ENCODE results near the gene ENOX1. TPM values are rescaled to one million over a fixed set of nuclear protein-coding genes. Genes with fewer than 3 reads are reported as not detected.
A peak's percentile ranks its signal among the peaks of the same experiment; 100 is the strongest.

Gene ENOX1
- total RNA-seq, 1 donor = 7.4 TPM

- no peak for TF ChIP-seq CTCF (IDR thresholded peaks at IDR 0.05; ENCODE audit: insufficient read depth, low read length)
- no peak for DNase-seq (ENCODE audit: low read depth)
- H3K4me3 ChIP-seq (ENCODE audit: low read depth, low read length) = no peak overlapping the region
Observed at GRCh38 chr13:43755844-43756243, 30.9 kb downstream of the ENOX1 start.

GRCh38 chr13:43751624-43752023, 35.1 kb downstream of the ENOX1 start:
- DNase-seq (ENCODE audit: low read depth) = peak; percentile 31
- H3K4me3 ChIP-seq (ENCODE audit: low read depth, low read length) = no peak overlapping the region
- TF ChIP-seq CTCF (IDR thresholded peaks at IDR 0.05; ENCODE audit: insufficient read depth, low read length) = no peak

- DNase-seq (ENCODE audit: low read depth) = no peak
- TF ChIP-seq CTCF (IDR thresholded peaks at IDR 0.05; ENCODE audit: insufficient read depth, low read length) = no peak
- no peak overlapping the region for H3K4me3 ChIP-seq (ENCODE audit: low read depth, low read length)
Observed at GRCh38 chr13:43749503-43749902, 37.3 kb downstream of the ENOX1 start.

GRCh38 chr13:43744261-43745031, 42.3 kb downstream of the ENOX1 start:
- TF ChIP-seq CTCF (IDR thresholded peaks at IDR 0.05; ENCODE audit: insufficient read depth, low read length) = no peak
- H3K4me3 ChIP-seq (ENCODE audit: low read depth, low read length) = no peak overlapping the region
- DNase-seq (ENCODE audit: low read depth) = no peak

- H3K4me3 ChIP-seq (ENCODE audit: low read depth, low read length) = no peak overlapping the region
- DNase-seq (ENCODE audit: low read depth) = no peak
- no peak for TF ChIP-seq CTCF (IDR thresholded peaks at IDR 0.05; ENCODE audit: insufficient read depth, low read length)
Observed at GRCh38 chr13:43742911-43743310, 43.9 kb downstream of the ENOX1 start.

DNA sequence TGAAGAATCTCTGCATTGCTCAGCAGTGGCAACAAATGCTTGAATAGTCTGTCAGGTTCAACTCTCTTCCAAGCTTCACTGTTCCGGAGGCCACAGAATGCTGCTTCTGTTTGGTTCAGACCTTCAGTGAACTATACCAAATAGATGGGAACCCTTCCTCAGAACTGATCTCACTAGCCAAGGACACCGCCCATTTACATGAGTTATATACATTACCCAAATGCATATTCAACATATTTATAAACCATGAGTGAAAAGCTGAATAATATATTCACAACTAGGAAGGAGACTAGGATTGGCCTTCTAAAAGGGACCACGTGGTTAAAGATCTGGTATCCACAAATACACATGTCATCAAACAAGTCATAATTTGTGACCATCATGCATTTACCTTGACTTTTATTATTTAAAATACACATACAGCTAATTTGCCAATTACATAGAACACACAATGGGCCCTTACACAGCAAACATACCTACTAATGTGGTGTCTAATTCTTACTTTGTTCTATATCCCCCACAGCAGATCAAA, 49.3 kb downstream of the ENOX1 start:
- H3K4me3 ChIP-seq (ENCODE audit: low read depth, low read length) = no peak overlapping the region
- no peak for TF ChIP-seq CTCF (IDR thresholded peaks at IDR 0.05; ENCODE audit: insufficient read depth, low read length)
- no peak for DNase-seq (ENCODE audit: low read depth)
